Stimulated activated CD8-positive, alpha-beta memory T cell treated with anti-CD3 and anti-CD28 coated beads, Interleukin-4, amount 100 ng/mL, for 1 hour (primary cell): Measurements from ENCODE around the gene UNC80.

Experiments
- DNase-seq, 2 donors: peaks; one replicate each; pipeline ENCODE4 v3.0.0-alpha.2; 2020; ENCODE audit warnings: low read depth in 2 of 2, low spot score in 1 of 2

The UNC80 gene

DNA sequence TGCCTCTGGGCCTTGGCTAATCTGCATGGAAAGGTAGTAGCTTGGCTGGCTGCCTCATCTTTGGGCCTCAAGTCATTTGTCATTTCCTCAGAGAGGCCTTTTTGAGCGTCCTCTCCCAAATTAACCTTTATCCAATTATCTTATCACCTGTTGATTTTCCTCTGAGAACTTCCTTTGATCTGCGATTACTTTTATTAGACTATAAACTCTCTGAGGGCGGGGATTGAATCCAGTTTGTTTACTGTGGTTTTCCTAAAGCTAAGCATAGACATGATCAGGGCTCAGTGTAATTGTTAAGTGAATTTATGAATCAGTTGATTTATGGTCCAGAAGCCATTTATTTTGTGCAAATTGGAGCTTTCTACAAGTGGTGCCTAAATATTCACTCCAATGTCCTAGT is 238.3 kb downstream of the UNC80 start:
- DNase-seq, result no peak

DNA sequence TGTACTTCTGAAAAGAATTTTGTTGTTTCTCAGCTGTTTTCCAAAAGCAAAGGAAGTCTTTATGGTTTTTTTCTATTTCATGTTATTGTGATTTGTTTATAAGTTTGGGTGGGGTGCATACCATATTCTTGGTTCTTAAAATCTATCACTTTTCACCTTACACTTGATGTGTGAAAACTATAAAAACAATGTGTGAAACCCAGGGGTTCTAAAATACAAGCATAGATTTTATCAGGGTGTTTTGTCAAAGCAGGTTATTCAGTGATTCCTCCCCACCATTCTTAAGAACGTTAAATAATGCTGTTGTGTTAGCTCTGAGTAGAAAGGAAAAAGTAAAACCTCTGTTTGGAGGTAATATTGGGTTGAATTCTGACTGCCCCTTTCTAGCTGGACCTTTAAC is 248.5 kb downstream of the UNC80 start:
- no peak for DNase-seq

DNA sequence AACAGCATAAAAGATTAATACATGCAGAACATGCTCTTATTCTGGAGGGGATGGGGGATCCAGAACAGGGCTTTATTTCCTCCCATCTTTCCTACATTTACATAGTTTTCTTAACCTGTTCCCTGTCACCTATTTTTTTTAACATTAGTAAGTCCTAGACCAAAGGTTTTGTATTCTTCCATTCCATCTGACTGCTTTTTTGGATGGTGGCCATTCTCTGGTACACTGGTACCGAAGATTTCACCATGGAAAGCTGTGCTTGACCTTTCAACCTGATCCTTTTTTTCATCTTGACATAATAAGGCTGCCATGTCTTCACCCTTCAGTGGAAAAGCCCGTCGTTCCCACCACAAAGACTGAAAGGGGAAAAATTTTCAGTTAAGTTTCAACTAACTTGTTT is 251.2 kb downstream of the UNC80 start:
- no peak for DNase-seq

DNA sequence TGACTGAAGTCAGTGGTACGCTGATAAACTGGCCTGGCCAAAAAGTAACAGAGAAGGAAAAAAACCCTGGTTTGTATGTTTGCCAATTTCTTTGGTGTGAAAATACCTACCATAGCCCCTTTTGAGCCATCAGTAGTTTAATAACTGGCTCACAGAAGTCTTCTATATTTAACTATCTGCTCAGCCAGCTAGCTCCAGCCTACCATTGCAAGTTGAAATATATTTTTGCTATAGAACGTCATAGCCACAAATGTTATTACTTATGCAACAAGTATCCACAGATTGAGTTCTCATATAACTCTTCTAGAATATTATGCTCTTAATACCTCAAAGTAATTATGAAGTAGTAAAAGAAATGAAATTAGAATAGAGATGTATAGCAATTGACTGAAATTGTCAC is 256.0 kb downstream of the UNC80 start:
- no peak for DNase-seq

DNA sequence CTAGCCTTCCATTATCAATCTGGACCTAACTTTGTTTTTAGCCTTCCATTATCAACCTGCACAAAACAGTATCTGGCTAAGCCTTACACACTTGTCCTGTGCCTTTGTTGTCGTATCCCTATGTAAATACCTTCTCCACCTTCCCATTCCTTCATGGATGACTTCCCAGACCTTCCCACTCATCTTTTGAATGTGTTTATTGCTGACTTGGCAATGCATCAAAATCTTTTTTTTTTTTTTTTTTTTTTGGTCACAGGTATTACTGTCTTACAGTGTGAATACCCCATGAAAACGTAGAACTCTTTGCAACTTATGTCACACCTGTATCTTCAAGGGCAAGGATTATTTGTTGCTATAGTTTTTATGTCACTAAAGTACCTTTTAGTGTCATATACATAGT is 256.5 kb downstream of the UNC80 start:
- DNase-seq, result no peak

DNA sequence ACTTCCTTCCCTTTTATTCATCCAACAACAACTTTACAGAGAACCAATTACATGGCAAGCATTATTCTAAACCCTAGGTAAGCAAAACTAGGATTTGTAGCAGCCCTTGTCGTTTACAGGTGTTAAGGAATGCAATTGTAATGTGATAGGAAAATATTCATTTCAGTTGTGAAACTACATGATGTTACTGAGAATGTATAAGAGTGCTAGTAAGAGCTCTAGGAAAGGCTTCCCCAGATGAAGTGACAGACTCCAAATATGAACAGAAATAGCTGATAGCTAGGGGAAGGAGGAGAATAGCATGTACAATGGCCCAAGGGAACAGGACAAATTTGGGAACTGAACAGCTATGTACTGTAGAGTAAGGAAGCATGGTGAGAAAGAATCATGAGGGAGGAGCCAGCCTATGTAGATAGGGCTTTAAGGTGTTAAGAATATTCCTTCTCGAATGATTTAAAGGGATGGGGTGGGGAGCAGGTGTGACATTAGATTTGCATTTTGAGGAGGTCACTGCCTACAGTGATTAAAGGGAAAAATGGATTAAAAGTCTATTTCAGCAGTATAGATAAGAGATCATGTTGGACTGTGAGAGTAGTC is 262.6 kb downstream of the UNC80 start:
- no peak for DNase-seq

DNA sequence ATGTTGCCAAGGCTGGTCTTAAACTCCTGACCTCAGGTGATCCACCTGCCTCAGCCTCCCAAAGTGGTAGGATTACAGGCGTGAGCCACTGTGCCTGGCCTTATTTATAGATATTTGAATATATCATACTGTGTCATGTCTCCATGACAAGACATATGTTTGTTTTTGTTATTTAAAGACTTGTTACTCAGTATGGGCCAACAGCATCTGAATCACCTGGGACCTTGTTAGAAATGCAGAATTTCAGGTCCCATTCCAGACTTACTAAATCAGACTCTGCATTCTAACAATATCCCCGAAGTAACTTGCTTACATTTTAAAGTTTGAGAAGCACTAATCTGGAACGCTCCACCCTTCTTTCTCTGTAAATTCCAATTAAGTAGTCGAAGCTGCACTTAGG is 264.0 kb downstream of the UNC80 start:
- DNase-seq, result no peak

DNA sequence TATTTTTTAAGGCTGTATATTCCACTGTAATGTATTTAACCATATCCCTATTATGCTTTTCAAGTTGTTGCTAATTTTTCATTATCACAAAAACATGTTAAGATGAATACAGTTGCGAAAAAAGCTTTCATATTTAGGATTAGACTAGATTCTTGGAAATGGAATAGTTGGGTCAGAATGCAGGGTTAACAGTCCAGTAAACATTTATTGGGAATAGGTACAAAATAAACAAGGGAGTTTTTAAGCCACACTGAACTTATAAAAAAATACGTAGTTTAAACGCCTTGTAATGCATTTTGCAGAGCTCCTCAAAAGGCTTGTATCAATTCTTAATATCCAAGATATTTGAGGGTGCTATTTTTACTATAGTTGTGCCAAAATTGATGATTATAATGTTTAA is 266.4 kb downstream of the UNC80 start:
- no peak for DNase-seq

DNA sequence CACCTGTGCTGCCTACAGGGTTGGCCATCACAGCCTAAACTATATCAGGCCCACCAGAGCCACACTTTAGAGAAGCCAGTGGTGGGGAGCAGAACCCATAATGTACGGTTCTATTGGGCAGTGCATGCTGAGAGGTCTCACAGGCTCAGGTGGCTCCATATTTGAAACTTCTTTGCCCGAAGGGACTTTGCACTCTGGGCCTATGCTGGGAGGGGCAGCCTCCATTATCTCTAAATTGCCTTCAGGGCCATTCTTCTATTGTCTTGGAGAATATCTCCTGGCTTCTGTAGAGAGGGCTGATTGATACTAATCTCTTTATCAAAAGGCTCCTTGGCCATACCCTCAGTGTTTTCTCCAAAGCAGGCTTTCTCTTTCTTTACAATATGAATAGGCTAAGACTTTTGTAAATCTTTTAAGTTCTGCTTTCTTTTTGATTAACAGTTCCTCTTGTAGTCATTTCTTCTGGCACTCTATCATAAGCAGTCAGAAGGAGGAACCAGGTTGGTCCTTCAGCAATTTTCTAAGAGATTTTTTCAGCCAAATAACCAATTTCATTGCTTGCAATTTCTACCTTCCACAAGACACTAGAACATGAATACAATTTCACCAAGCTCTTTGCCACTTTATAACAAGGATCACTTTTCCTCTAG is 275.3 kb downstream of the UNC80 start:
- DNase-seq, result no peak
